ENCODE data around the gene MB21D2.

DNA sequence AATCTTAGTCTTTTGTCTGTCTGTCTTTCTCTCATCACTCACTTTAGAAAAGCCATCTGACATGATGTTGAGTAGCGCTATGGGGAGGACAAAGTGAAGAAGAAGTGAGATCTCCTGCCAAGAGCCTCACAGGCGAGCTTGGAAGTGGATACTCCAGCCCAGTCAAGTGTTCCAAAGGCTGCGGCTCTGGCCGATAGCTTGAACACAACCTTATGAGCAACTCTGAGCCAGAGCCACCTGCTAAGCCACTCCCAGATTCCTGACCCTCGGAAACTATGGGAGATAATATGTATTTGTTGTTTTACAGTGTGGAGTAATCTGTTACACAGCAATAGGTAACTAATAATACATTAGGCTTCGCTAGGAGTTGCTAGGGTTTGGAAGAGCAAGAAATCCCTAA lies 76.2 kb downstream of the MB21D2 start:
- TF ChIP-seq, protein P1, sequence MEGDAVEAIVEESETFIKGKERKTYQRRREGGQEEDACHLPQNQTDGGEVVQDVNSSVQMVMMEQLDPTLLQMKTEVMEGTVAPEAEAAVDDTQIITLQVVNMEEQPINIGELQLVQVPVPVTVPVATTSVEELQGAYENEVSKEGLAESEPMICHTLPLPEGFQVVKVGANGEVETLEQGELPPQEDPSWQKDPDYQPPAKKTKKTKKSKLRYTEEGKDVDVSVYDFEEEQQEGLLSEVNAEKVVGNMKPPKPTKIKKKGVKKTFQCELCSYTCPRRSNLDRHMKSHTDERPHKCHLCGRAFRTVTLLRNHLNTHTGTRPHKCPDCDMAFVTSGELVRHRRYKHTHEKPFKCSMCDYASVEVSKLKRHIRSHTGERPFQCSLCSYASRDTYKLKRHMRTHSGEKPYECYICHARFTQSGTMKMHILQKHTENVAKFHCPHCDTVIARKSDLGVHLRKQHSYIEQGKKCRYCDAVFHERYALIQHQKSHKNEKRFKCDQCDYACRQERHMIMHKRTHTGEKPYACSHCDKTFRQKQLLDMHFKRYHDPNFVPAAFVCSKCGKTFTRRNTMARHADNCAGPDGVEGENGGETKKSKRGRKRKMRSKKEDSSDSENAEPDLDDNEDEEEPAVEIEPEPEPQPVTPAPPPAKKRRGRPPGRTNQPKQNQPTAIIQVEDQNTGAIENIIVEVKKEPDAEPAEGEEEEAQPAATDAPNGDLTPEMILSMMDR (IDR thresholded peaks at IDR 0.05; ENCODE audit: insufficient read depth, low read depth, low read length), result no peak
- no peak for TF ChIP-seq EZH2 (IDR thresholded peaks at IDR 0.05; ENCODE audit: insufficient read depth, low read length)
